GM12878 (cell line): ENCODE data around the gene ENGASE. TPM values are rescaled to one million over a fixed set of nuclear protein-coding genes. Genes with fewer than 3 reads are reported as not detected.

ENCODE experiments used
- ATAC-seq: fragments of 200-7000 bp; cut with Tn5 transposase; 3 replicates; pipeline ENCODE4 v1.9.1; 2020; ENCODE audit warnings: mild to moderate bottlenecking, moderate library complexity
- BruUV-seq: library from RNA; stranded (reverse); fragments of 400-500 nt; replicated peaks from 2 replicates; lab custom pipeline; 2021; lab: Mats Ljungman, UMichigan
- CTCF ChIA-PET: fragments of 300-600 bp; sonication (Branson Sonifier 250); formaldehyde crosslinking; extraction: SDS; loops from one replicate; lab custom pipeline; 2021; ENCODE audit warnings: inconsistent platforms; lab: Yijun Ruan, JAX
- POLR2A ChIA-PET: fragments of 350-600 bp; formaldehyde crosslinking; extraction: SDS; loops from one replicate; lab custom pipeline; 2021; ENCODE audit warnings: inconsistent platforms; lab: Charles Lee
- RAD21 ChIA-PET: fragments of 300-600 bp; sonication (Branson Sonifier 250); formaldehyde crosslinking; loops from one replicate; lab custom pipeline; 2023; ENCODE audit warnings: antibody characterized with exemption; ENCODE audit not compliant: unreplicated experiment; lab: Charles Lee
- SMC1A ChIA-PET: fragments of 300-600 bp; sonication (Branson Sonifier 250); formaldehyde crosslinking; loops from one replicate; lab custom pipeline; 2023; ENCODE audit not compliant: unreplicated experiment, uncharacterized antibody; lab: Charles Lee
- DNase-seq: peaks from one replicate; pipeline ENCODE4 v3.0.0-alpha.2; 2011; ENCODE audit warnings: low read depth, low spot score
- FAIRE-seq: peaks from 3 replicates; lab custom pipeline; 2011; peaks lifted over from hg19 to GRCh38; lab: Jason Lieb, UNC
- H2AFZ ChIP-seq: 2 replicates; pipeline ENCODE4 v1.6.0; 2011; ENCODE audit warnings: low read depth, low read length, control low read depth; ENCODE audit not compliant: control insufficient read depth
- H3K27ac ChIP-seq: 2 replicates; pipeline ENCODE4 v1.5.1; 2011; ENCODE audit warnings: control low read depth; ENCODE audit not compliant: control insufficient read depth, insufficient read depth
- H3K27me3 ChIP-seq, 2 experiments: replicated peaks in 1 of 2; 2 replicates each; pipeline versions ENCODE4 v1.6.0 to v1.6.1; 2011; ENCODE audit warnings: low read length in 1 of 2; ENCODE audit not compliant: control insufficient read depth in 2 of 2, insufficient read depth in 2 of 2
- H3K36me3 ChIP-seq, 2 experiments: 2 replicates each; pipeline ENCODE4 v1.5.1; 2011; ENCODE audit warnings: low read length in 1 of 2; ENCODE audit not compliant: control insufficient read depth in 2 of 2, insufficient read depth in 2 of 2
- H3K4me1 ChIP-seq: 2 replicates; pipeline ENCODE4 v1.6.1; 2011; ENCODE audit warnings: mild to moderate bottlenecking, low read length, moderate library complexity, mixed read lengths; ENCODE audit not compliant: control insufficient read depth, insufficient read depth
- H3K4me2 ChIP-seq: 2 replicates; pipeline ENCODE4 v1.6.0; 2011; ENCODE audit warnings: control low read depth; ENCODE audit not compliant: control insufficient read depth, insufficient read depth
- H3K4me3 ChIP-seq: fragments of 200-600 bp; sonication (generic); 2 replicates; pipeline ENCODE4 v1.5.1; 2016
- H3K79me2 ChIP-seq: 2 replicates; pipeline ENCODE4 v1.6.0; 2011; ENCODE audit warnings: low read length; ENCODE audit not compliant: control insufficient read depth, insufficient read depth
- H3K9ac ChIP-seq: 2 replicates; pipeline ENCODE4 v1.8.0; 2011; ENCODE audit warnings: low read length, control low read depth, mixed read lengths; ENCODE audit not compliant: control insufficient read depth, insufficient read depth
- H3K9me3 ChIP-seq: replicated peaks from 3 replicates; pipeline ENCODE4 v1.5.1; 2011; ENCODE audit warnings: mild to moderate bottlenecking, low read length; ENCODE audit not compliant: control insufficient read depth, insufficient read depth
- H4K20me1 ChIP-seq: 2 replicates; pipeline ENCODE4 v1.6.0; 2011; ENCODE audit not compliant: control insufficient read depth, insufficient read depth
- ATF7 ChIP-seq: fragments of 450-650 bp; IDR thresholded peaks from 2 replicates; pipeline ENCODE4 v1.6.1; 2016; ENCODE audit warnings: low read depth, mild to moderate bottlenecking
- BCL11A ChIP-seq: IDR thresholded peaks from 2 replicates; pipeline ENCODE4 v1.6.1; 2011; ENCODE audit warnings: low read depth, low read length
- CBFB ChIP-seq: IDR thresholded peaks from 2 replicates; pipeline ENCODE4 v1.6.1; 2016; ENCODE audit warnings: antibody characterized with exemption, low read depth
- CHD1 ChIP-seq: IDR thresholded peaks from 2 replicates; pipeline ENCODE4 v1.6.1; 2012; ENCODE audit warnings: low read depth, low read length, improper control_type of control experiment
- FOXM1 ChIP-seq: IDR thresholded peaks from 2 replicates; pipeline ENCODE4 v1.6.1; 2012; ENCODE audit warnings: low read depth, mild to moderate bottlenecking, inconsistent platforms, low read length, moderate library complexity
- GATAD2B ChIP-seq: fragments of 450-650 bp; conservative IDR thresholded peaks from 2 replicates; pipeline ENCODE4 v1.6.1; 2017; ENCODE audit warnings: low read depth, mild to moderate bottlenecking, moderate library complexity
- IRF5 ChIP-seq: fragments of 450-650 bp; IDR thresholded peaks from 2 replicates; pipeline ENCODE4 v1.6.1; 2017; ENCODE audit warnings: borderline replicate concordance
- JUND ChIP-seq: IDR thresholded peaks from 2 replicates; pipeline ENCODE4 v1.6.1; 2012; ENCODE audit warnings: low read depth, mild to moderate bottlenecking, low read length, improper control_type of control experiment, moderate library complexity
- MEF2A ChIP-seq: IDR thresholded peaks from 2 replicates; pipeline ENCODE4 v1.6.1; 2011; ENCODE audit warnings: low read depth, mild to moderate bottlenecking, low read length, moderate library complexity; ENCODE audit not compliant: insufficient read depth
- MTA2 ChIP-seq: fragments of 450-650 bp; IDR thresholded peaks from 2 replicates; pipeline ENCODE4 v1.6.1; 2016; ENCODE audit warnings: low read depth, mild to moderate bottlenecking, moderate library complexity
- NR2C1 ChIP-seq: fragments of 450-650 bp; IDR thresholded peaks from 2 replicates; pipeline ENCODE4 v1.6.1; 2017; ENCODE audit warnings: antibody characterized with exemption, mild to moderate bottlenecking, moderate library complexity
- NR2C2 ChIP-seq: IDR thresholded peaks from 2 replicates; pipeline ENCODE4 v1.6.1; 2011; ENCODE audit warnings: borderline replicate concordance, low read depth; ENCODE audit not compliant: control insufficient read depth, insufficient read length
- POLR2AphosphoS5 ChIP-seq: IDR thresholded peaks from 2 replicates; pipeline ENCODE4 v1.6.1; 2011; ENCODE audit warnings: mild to moderate bottlenecking, low read length, inconsistent platforms
- RB1 ChIP-seq: fragments of 450-650 bp; formaldehyde crosslinking; IDR thresholded peaks from 2 replicates; pipeline ENCODE4 v1.6.1; 2017; ENCODE audit warnings: mild to moderate bottlenecking, borderline replicate concordance
- SIX5 ChIP-seq: IDR thresholded peaks from 2 replicates; pipeline ENCODE4 v1.6.1; 2011; ENCODE audit warnings: mild to moderate bottlenecking, low read depth, low read length, moderate library complexity; ENCODE audit not compliant: severe bottlenecking
- SPI1 ChIP-seq: IDR thresholded peaks from 2 replicates; pipeline ENCODE4 v1.6.1; 2011; ENCODE audit warnings: low read depth, mild to moderate bottlenecking, low read length, moderate library complexity, borderline replicate concordance; ENCODE audit not compliant: insufficient read depth
- SREBF2 ChIP-seq: IDR thresholded peaks from 2 replicates; pipeline ENCODE4 v1.6.1; 2012; ENCODE audit warnings: mild to moderate bottlenecking, low read length
- SUPT20H ChIP-seq: IDR thresholded peaks from 2 replicates; pipeline ENCODE4 v1.6.1; 2011; ENCODE audit warnings: low read depth, mild to moderate bottlenecking, low read length, moderate library complexity, borderline replicate concordance; ENCODE audit not compliant: control insufficient read depth
- SUZ12 ChIP-seq: fragments of 200-600 bp; sonication (generic); IDR thresholded peaks from one replicate; pipeline ENCODE4 v1.6.1; 2018; ENCODE audit warnings: antibody characterized with exemption, mild to moderate bottlenecking; ENCODE audit not compliant: unreplicated experiment
- WRNIP1 ChIP-seq: IDR thresholded peaks from 2 replicates; pipeline ENCODE4 v1.6.1; 2011; ENCODE audit warnings: low read depth, low read length, improper control_type of control experiment, borderline replicate concordance
- WGBS: methylation state at CpG from one replicate; pipeline ENCODE4 v1.1.6; 2016; ENCODE audit warnings: low lambda C conversion rate; ENCODE audit not compliant: insufficient replicate concordance, insufficient coverage; ENCODE audit errors: missing lambda C conversion rate; 5-methylcytosine and 5-hydroxymethylcytosine counted together
- in situ Hi-C: fragments of 300-500 bp; cut with MboI; formaldehyde crosslinking; loops from 9 replicates; pipeline ENCODE4 v1.14.3; 2018; ENCODE audit warnings: mixed read lengths
- intact Hi-C: fragments of 100-400 bp; cut with micrococcal nuclease; formaldehyde crosslinking; loops from one replicate; pipeline ENCODE4 v1.14.2; 2022; ENCODE audit not compliant: unreplicated experiment
- polyA plus RNA-seq, 11 experiments: library from polyadenylated mRNA; depleted of rRNA in 4 of 11; unstranded in 6 of 11; stranded (reverse) in 5 of 11; fragments of >200 nt; fragmentation: Nextera tagmentation in 4 of 11; fragmentation: Illumina TruSeq in 1 of 11; extraction: Ambion mirVana in 4 of 11; extraction: Trizol in 1 of 11; gene quantifications; 1 replicate in 1 of 11; 2 replicates in 10 of 11; pipeline versions ENCODE4 v1.2.1 to v1.2.3, GENCODE V29; 2011 to 2016; ENCODE audit warnings: inconsistent platforms in 2 of 11, missing spikeins in 2 of 11, low read depth in 1 of 11
- total RNA-seq, 4 experiments: library from RNA; depleted of rRNA in 3 of 4; stranded (reverse); fragments of >200 nt in 3 of 4; fragmentation: Illumina TruSeq in 1 of 4; extraction: Trizol in 1 of 4; gene quantifications; 2 replicates each; pipeline versions ENCODE4 v1.2.1 to v1.2.3, GENCODE V29; 2013 to 2021

The ENGASE gene
- total and polyA plus RNA-seq, 10 of the 15 experiments (the other 5 are each of a cell fraction or from before 2014, with no cell fraction given): 0.18 to 28.9 (median 10.5) TPM

- TF ChIP-seq NR2C1 (no peak), RB1 (no peak), SIX5 (no peak)
Measured at GRCh38 chr17:79062691-79063090, 11.9 kb upstream of the ENGASE start (continued).

- peak; percentile 38; the same call in 2 of the 3 replicates for ATAC-seq
- BruUV-seq: no TSS peak
Measured at GRCh38 chr17:79064026-79064425, 10.6 kb upstream of the ENGASE start.

More at GRCh38 chr17:79064026-79064425, 10.6 kb upstream of the ENGASE start:
- Histone ChIP-seq H3K79me2 (no peaks in the 10 kb centered on the region), H3K4me1 (no peaks in the 10 kb centered on the region), H3K9me3 (no peaks in the 10 kb centered on the region), H3K27me3 (no peaks in the 10 kb centered on the region), H3K4me2 (no peak overlapping the region), H4K20me1 (no peaks in the 10 kb centered on the region), H3K4me3 (no peak overlapping the region), H3K36me3 (no peaks in the 10 kb centered on the region), H3K27ac (no peak overlapping the region), H2AFZ (no peak overlapping the region), H3K9ac (no peak overlapping the region)
- ChIA-PET CTCF (interaction anchor here (1.3 to 2.7 kb wide), 2 partner anchors 18 to 19 kb away, joined by 7 to 12 read pairs; no protein-coding TSS in a partner anchor), SMC1A (no interaction called here), POLR2A (no interaction called here), RAD21 (no interaction called here)
- WGBS: 41% methylated on average over 4 of the region's 4 CpGs
- FAIRE-seq (no peak), DNase-seq (no peak)
- TF ChIP-seq POLR2AphosphoS5: no peak
- no peak for TF ChIP-seq WRNIP1
- TF ChIP-seq SPI1: no peak
- TF ChIP-seq MEF2A: no peak
- TF ChIP-seq GATAD2B: no peak
- TF ChIP-seq MTA2: no peak
- TF ChIP-seq SIX5: no peak
- TF ChIP-seq CBFB: no peak
- no peak for TF ChIP-seq BCL11A
- no peak for TF ChIP-seq SUZ12
- no peak for TF ChIP-seq IRF5
- no peak for TF ChIP-seq SREBF2
- TF ChIP-seq SUPT20H: no peak
- TF ChIP-seq FOXM1: no peak
- TF ChIP-seq ATF7: no peak
- no peak for TF ChIP-seq CHD1
- no peak for TF ChIP-seq JUND
- TF ChIP-seq NR2C2: no peak
- intact Hi-C loops (no loop called here), in situ Hi-C loops (no loop called here)
